AG20443 (cell line): Measurements from ENCODE around the gene HNRNPC.
"Not testable (repeated sequence)": the region's sequence is repeated elsewhere in the genome, so short reads cannot be mapped to it uniquely, and the experiment has no call there.

Experiments
- DNase-seq: peaks from one replicate; pipeline ENCODE4 v3.0.0; 2012; ENCODE audit warnings: low spot score, mixed read lengths

The HNRNPC gene

DNA sequence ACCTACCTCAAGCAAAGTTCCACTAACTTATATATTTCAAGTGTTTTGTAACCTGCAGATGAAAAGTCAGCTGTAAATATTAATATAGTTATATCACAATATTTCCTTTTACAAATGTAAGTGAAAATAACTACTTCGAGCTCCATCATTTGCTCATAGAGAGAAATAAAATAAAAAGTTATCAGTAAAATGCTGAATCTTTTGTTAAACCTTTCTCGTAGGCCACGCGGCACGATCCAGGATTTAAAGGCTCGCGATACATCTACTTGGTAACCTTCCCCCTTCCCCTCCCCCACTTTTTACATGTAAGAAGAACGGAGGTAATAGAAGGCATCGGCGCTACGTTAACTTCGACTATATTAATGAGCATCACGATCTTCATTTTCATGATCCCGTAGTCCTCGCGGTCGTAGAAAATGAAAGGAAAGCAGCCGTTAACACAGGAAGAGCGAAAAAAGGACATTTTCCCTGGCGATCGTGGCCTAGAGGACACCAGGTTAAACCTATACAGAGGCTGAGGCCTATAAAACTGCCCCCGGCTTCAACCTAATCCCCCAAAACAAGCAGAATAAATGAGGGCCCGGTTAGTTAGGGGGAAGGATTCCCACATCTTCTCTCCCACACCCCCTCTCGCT, 508 bp downstream of the HNRNPC start:
- no peak for DNase-seq

DNA sequence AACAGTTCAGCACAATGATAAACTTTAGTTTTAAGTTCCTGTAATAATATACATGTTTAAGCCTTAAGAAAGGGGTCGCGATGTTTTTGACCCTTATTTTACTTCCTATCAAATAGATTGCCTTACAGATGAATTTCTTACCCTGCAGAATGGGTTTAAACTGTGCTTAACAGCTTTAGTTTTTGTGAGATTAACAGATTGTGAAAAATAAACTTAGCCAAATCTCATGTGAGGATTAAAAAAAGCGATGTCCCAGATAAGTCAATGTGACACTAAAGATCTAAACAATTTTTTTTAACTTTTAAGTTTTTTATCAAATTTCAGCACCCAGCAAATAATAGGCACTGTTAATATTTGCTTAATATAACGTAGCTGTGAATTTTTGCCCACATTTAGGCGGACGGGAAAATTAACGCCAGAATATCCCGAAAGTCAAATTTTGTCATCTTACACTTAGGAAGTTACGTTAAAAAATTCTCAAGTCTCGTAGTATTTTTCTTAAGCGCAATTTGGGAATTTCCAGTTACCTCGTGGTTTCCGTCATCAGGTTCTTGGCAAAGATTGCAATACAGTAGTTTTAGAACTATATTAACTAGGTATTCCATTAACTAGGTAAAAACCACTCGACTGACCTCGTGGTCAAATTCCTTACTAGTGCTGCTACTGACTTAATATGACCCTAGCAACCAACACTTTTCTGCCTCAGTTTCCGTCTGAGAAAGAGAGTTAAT, 1.2 kb downstream of the HNRNPC start:
- no peak for DNase-seq

DNA sequence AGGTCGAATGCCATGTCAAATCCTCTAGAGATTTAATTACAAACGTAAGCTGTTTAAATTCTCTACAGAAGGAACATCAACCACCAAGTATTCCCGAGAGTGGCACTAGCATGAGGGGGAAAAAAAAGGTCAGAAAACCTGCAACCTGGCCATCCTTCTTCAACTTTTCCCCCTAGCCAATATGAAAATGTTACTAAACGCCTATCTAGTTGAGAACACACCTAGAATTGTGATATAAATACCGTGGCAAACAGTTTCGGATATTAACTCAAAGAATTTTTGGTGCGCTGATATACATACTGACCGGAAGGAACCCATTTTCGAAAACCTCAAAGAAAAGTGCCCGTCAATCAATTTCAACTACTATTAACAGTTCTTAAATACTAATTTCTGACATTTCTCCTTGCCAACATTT, 1.8 kb downstream of the HNRNPC start:
- no peak for DNase-seq

DNA sequence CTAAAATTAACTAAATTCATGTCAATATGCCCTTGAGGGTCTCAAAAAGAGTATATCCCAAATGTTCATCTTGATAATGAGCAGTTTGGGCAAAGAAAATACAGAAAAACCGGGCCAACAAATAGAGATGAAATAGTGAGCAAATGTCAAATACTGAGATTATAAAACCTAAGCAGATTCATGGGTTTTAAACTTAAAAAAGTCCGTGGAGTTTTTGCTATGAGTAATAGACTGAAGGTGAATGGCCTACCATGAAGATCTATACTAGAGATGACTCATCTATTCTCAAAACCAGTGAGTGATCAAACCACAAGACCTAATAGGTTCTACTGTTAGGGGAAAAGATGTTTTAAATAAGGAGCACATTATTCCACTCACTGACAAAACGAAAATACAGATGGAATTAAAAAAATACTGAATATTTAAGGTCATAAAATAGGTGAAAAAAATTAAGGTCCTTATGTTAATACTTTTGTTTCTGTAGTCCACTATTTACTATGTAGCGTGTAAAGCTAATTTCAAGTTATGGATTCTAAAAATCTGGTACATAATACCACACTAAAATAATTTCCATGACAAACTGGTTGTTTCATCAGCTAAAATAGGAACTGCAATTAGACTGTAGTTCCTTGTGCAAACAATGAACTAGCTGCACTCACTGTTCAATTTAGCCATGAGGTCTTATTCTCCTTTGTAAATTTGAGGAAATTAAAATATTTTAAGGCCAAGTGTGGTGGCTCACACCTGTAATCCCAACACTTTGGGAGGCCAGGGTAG, 5.0 kb downstream of the HNRNPC start:
- peak; percentile 47 for DNase-seq

DNA sequence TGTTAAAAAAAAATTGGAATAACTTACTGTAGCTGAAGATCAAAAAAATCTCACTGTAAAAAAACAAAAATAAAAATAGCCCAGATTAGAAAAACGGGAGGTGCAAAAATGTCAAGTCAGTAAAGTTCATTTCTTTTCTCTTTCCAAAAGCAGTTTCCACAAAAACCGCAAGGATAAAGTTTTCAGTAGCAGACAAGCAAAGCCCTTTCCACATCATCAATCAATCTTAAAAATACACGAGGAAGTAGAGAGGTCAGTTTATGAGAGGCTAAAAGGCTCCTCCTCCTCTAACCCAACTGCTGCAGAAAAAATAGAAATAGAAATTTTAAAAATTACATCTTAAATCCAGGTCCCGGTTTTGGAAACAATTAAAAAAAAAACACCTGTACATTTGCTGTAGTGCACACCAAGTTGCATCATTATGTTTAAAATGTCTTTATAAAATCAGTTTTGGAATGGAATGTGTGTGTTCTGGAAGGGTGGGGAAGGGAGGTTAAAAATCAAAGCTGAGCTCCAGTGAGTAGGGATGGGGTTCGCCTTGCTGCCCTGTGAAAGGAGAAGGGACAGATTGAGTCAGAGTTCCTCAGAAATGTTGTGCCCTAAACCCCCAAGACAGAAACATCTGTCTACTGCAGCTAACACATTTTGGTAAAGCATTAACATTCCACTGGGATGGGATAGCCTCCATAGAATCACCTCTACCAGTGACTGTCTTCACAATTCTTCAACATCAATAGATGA, 5.8 kb downstream of the HNRNPC start:
- DNase-seq: no peak

DNA sequence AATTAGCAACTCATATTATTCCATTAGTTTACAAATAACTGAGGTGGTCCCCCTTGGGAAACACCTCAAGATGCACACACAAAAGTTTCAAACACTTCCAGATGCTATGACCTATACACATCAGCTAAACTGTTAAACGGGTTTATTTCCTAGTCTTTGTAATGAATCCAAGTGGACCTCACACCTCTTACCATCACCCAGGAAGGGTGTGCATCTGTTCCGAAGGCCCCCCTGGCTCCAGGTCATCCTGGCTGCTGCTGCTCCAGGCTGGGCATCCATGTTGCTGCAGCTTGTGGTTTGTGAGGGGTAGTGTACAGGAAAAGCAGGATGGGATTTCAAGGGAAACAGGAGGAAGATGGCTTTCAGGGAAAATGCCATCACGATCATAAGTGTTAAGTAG, 6.8 kb downstream of the HNRNPC start:
- no peak for DNase-seq

DNA sequence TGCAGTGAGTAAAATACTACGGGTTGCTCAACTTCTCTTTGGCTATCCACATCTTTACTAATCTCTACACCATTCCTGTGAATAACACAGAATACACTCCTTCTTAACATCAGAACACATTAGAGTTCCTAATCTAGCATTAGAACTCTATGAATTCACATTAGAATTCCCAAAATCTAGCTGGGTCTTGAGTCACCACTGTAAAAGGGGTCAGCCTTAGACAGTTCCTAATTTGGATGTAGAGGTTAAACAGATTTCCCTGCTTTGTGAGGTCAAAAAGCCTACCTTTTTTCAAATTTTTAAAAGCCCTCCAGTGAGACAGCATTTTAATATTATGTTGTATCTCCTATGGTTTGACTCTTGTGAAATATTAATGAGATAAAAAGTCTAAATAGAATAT, 7.4 kb downstream of the HNRNPC start:
- DNase-seq: no peak

DNA sequence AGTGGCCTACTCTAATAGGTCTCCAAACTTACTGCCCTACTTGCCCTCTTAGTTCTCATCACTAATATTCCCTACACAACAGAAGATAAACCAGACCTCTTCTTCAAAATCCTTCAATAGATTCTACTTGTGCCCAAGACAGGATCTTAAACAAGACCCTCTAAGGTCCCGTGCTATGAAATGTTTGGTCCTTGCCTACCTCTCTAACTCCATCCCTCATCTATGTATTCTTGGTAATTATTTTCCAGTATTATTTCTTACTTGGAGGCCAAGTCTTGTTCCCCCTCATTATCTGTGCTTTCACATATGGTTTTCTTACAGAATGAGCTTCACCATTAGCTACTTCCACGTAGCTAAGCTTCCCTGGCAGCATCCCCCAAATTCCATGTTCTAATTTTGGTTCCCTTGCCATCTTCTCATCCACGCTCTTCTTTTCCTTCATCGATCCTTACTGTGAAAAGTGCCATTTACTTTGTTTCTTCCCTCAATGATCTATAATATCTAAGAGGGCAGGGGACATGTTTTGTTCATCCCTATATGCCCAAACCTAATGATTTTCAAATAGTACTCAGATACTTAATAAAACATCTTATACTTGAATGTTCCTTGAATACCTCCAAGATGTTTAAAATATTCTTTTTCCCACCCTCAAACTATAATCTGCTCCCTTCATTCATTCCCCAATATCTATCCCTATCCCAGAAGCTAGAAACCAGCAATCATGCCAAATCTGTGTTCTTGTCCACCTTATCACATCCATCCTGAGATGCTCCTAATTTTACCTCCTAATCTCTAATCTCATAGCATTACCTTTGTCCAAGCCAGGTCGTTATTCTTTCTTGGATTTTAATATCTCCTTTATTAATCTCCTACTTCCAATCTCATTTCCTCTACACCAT, 10.1 kb downstream of the HNRNPC start:
- no peak for DNase-seq

DNA sequence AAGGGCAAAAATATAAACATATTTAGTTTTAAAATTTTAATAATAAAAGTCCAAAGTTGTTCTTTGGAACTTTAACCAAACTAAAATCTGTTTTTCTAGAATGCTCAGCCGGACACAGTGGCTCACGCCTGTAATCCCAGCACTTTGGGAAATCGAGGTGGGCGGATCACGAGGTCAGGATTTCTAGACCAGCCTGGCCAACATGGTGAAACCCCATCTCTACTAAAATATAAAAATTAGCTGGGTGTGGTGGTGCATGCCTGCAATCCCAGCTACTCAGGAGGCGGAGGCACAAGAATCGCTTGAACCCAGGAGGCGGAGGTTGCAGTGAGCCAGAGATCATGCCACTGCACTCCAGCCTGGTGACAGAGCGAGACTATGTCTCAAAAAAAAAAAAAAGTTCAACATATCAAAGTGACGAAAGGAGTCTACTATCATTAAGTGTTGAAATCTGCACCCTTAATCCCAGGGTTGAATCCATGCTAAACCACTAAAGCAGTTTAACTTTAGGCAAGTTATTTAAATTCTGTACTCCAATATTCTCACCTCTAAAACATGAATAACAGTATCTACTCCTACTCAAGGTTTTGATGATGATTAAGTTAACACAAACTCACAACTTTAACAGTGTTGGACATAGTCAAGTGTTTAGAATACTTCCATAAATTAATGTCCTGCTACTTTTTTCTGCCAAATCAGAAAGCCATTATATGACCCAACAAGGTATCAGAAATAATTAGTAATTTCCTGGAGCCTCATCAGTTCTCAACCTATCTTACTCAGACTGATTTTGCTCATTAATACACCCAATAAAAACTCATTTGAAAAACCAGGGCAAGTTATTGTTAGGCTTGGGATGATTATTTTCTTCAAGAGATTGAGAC, 11.0 kb downstream of the HNRNPC start:
- DNase-seq: no peak

DNA sequence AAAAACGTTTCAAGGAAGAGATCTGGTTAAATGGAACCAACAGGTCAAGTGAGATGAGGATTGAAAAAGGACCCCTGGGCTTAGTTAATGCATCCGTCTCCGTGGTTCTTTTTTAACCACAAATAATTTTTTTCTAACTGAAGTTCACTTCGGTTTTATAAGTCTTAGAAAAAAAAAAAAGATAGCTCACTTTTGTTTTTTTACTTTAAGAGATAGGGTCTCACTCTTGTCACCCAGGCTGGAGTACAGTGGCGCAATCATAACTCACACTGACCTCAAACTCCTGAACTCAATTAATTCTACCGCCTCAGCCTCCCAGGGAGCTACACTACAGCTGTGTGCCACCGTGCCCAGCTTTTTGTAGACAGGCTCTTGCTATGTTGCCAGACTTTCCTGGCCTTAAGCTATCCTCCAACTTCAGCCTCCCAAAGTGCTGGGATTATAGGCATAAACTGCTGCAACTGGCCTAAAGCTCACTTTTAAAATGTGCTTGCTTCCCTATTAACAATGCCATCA, 11.8 kb downstream of the HNRNPC start:
- no peak for DNase-seq

DNA sequence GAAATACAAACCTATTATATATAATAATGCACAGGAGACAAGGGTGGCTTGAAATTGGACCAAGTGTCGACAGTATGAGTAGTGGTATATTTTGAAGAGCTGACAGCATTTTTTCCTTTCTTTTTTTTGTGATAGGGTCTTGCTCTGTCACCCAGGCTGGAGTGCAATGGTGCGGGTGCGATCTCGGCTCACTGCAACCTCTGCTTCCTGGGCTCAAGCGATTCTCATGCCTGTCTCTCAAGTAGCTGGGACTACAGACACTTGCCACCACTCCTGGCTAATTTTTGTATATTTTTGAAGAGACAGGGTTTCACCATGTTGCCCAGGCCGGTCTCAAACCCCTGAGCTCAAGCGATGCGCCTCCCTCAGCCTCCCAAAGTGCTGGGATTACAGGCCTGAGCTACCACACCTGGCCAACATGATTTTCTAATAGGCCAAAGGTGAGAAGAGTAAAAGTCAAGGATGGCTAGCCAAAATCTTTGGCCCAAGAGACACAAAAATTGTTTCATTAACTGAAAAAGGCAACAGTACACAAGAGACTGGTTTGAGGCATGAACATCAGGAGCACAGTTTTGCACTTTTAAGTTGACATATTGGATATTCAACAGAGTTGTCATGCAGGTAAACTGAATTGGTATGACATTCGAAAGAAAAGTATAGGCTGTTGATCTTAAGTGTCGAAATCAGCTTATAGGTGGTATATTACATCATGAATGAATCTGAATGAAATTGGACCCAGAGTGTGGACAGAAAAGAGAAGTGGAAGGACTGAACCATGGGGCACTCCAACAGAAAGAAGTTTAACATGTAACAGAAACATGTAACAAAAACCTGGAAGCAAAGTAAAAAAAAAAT, 12.5 kb downstream of the HNRNPC start:
- DNase-seq: no peak

DNA sequence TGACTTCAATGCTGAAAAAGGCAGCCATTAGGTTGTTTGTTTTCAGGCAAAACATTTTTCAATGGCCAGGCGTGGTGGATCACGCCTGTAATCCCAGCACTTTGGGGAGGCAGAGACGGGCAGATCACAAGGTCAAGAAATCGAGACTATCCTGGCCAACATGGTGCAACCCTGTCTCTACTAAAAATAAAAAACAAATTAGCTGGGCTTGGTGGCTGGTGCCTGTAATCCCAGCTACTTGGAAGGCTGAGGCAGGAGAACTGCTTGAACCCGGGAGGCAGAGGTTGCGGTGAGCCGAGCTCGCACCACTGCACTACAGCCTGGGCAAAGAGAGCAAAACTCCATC, 13.2 kb downstream of the HNRNPC start:
- DNase-seq: not testable (repeated sequence)

DNA sequence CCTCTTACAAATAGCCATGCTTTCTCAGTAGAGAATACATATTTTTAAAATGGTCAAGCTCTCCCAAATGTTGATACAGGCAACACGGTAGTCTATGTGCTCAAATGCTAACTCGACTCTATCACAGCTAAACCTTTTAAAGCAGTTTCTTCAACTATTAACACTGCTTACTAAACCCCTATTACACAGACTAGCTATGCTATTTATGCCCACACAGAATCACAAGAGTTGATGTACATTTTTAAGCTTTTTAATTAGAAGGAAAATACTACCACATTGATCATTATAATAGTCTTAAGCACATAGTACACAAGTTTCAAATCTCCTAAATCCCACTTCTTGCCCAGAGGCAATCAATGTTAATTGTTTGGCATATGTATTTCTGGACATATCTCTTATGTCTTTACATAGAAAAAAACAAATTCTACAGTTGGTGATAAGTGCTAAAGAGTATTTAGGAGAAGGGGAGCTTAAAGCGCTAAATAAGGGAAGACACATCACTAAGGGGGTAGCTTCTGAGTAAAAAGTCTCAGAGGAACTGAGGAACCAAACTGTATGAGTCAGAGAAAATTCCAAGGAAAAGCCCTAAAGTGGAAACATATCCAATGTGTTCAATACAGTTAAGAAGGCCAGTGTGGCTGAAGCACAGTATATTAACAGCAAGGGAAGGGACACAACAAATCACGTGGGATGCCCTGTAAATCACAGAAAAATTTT, 13.7 kb downstream of the HNRNPC start:
- DNase-seq: peak; percentile 29

DNA sequence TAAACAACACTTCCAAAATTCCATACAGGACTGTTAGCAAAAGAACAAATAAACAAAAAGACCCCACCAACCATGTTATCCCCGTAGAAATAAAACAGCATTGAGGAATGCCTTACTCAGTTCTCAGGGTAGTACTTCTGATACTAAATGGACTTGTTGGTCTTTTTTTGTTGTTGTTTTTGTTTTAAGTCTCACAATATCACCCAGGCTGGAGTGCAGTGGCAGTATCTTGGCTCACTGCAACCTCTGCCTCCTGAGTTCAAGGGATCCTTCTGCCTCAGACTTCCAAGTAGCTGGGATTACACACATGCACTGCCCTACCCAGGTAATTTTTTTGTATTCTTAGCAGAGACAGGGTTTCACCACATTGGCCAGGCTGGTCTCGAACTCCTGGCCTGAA, 17.1 kb downstream of the HNRNPC start:
- DNase-seq: no peak

DNA sequence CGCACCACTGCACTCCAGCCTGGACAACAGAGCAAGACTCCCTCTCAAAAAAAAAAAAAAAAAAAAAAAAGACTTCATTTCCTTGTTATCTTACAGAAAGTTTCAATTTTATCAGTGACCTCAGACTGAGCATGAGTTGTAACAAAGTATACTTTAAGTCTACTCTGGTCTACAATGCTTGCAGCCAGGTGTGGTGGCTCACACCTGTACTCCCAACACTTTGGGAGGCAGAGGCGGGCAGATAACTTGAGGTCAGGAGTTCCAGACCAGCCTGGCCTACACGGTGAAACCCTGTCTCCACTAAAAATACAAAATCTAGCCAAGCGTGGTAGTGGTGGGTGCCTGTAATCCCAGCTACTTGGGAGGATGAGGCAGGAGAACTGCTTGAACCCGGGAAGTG, 18.0 kb downstream of the HNRNPC start:
- no peak for DNase-seq

DNA sequence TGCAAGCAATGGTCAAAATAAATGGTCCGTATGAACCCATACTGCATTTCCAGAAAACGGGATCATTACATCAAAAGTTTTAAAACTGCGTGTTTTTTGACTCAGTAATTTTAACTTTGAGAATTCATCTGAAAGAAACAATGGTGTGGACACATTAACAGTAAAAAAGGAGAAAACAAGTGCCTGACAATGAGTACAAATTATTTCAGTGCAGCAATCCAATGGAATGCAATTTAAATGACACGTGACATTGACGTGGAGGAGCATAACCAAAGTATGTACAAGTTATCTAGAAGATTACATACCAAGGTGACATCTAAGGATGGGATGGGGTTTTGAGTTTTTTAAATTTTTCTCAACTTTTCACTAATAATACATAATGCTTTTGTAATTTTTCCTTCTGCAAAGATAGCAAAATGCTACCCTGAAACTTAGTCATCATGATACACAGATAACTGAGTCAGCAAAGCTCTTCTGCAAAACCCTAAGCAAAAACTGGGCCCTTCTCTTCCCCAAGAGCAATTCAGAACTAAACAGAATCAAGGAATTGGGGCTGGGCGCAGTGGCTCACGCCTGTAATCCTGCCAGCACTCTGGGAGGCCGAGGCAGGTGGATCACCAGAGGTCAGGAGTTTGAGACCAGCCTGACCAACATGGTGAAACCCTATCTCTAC, 20.4 kb downstream of the HNRNPC start:
- DNase-seq: no peak

DNA sequence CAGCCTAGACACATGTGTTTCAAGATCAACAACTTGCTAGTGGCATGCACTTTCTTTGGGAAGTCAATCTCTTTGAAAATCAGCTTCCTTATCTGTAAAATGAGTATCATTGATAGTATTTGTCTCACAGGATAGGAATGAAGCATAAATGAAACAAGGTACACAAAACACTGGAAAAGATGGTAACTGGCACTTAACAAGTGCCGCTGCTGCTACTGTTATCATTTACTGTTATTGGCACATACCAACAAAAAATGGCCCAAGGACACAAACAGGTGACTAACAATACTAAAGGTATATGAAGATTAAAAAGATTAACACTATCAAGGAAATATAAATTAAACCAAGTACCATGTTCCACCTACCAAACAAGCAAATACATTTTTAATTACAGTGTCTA, 20.9 kb downstream of the HNRNPC start:
- no peak for DNase-seq

DNA sequence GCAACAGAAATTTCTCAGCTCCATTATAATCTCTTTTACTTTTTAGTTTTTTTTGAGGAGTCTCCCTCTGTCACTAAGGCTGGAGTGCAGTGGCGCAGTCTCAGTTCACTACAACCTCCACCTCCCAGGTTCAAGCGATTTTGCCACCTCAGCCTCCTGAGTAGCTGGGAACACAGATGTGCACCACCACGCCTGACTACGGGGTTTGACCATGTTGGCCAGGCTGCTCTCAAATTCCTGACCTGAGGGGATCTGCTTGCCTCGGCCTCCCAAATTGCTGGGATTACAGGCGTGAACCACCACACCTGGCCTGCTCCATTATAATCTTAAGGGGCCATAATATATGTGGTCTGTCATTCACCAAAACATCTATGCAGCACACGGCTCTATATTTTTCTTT, 23.4 kb downstream of the HNRNPC start:
- DNase-seq: no peak
